KMS-11 (cell line): ENCODE data around the gene VDR.

Experiments
- H2AFZ ChIP-seq: fragments of 200-600 bp; sonication (generic); 2 replicates; pipeline ENCODE4 v1.6.1; 2016; ENCODE audit warnings: antibody characterized with exemption, mixed run types, low read depth
- H3K27ac ChIP-seq: fragments of 200-600 bp; sonication (generic); 2 replicates; pipeline ENCODE4 v1.6.1; 2016; ENCODE audit warnings: mild to moderate bottlenecking, mixed run types
- H3K27me3 ChIP-seq: fragments of 200-600 bp; sonication (generic); 2 replicates; pipeline ENCODE4 v1.6.1; 2017; ENCODE audit warnings: mild to moderate bottlenecking, low read depth, mixed run types, moderate library complexity; ENCODE audit not compliant: insufficient read depth
- H3K36me3 ChIP-seq: fragments of 200-600 bp; sonication (generic); 2 replicates; pipeline ENCODE4 v1.6.1; 2017; ENCODE audit warnings: mild to moderate bottlenecking, mixed run types; ENCODE audit not compliant: insufficient read depth
- H3K4me1 ChIP-seq: fragments of 200-600 bp; sonication (generic); 2 replicates; pipeline ENCODE4 v1.6.1; 2016; ENCODE audit warnings: mild to moderate bottlenecking, low read depth, mixed run types; ENCODE audit not compliant: poor library complexity, severe bottlenecking
- H3K4me2 ChIP-seq: fragments of 200-600 bp; sonication (generic); 2 replicates; pipeline ENCODE4 v1.7.0; 2016; ENCODE audit warnings: mild to moderate bottlenecking, mixed run types
- H3K4me3 ChIP-seq: fragments of 200-600 bp; sonication (generic); IDR thresholded peaks from 2 replicates; pipeline ENCODE4 v1.6.1; 2017; ENCODE audit warnings: low read depth, low read length, mixed read lengths; ENCODE audit not compliant: insufficient read depth
- H3K79me2 ChIP-seq: fragments of 200-600 bp; sonication (generic); 2 replicates; pipeline ENCODE4 v1.6.1; 2016; ENCODE audit warnings: low read depth, mixed run types; ENCODE audit not compliant: insufficient read depth
- H3K9ac ChIP-seq: fragments of 200-600 bp; sonication (generic); 2 replicates; pipeline ENCODE4 v1.6.1; 2016; ENCODE audit warnings: mild to moderate bottlenecking, mixed run types
- H4K20me1 ChIP-seq: fragments of 200-600 bp; sonication (generic); 2 replicates; pipeline ENCODE4 v1.6.1; 2016; ENCODE audit warnings: mild to moderate bottlenecking, mixed run types; ENCODE audit not compliant: insufficient read depth
- TF ChIP-seq, protein P1 (sequence below): fragments of 200-600 bp; sonication (generic); conservative IDR thresholded peaks from 2 replicates; pipeline ENCODE4 v1.6.1; 2017; ENCODE audit warnings: low read depth, mild to moderate bottlenecking, antibody characterized with exemption, low read length, moderate library complexity, mixed read lengths

The VDR gene

DNA sequence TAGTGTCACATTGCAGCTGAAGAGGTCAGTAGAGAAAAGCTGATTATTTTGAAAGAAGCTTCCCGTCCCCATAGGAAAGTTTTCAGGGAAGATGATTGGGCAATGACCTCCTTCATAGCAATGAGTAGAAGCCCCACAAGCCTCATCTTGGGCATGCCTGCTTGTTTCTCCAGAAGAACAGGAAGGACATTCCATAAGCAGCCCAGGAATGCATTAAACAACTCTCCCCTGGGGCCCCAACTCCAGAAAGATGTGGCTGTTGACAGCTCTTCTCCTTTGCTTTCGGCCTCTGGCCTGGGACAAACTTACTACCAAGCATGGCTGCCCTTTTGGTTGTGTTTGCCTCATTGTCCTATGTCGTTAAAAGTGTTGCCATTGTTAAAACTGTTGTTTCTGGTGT lies 5.7 kb upstream of the VDR start:
- Histone ChIP-seq H3K36me3 (no peaks in the 10 kb centered on the region), H3K27me3 (no peaks in the 10 kb centered on the region; the same call in 1 of the 2 replicates), H3K4me1 (no peaks in the 10 kb centered on the region), H4K20me1 (no peaks in the 10 kb centered on the region), H2AFZ (no peak overlapping the region), H3K27ac (no peak overlapping the region), H3K4me3 (no peak overlapping the region), H3K79me2 (no peaks in the 10 kb centered on the region), H3K4me2 (no peak overlapping the region), H3K9ac (no peak overlapping the region)
- TF ChIP-seq, protein P1, sequence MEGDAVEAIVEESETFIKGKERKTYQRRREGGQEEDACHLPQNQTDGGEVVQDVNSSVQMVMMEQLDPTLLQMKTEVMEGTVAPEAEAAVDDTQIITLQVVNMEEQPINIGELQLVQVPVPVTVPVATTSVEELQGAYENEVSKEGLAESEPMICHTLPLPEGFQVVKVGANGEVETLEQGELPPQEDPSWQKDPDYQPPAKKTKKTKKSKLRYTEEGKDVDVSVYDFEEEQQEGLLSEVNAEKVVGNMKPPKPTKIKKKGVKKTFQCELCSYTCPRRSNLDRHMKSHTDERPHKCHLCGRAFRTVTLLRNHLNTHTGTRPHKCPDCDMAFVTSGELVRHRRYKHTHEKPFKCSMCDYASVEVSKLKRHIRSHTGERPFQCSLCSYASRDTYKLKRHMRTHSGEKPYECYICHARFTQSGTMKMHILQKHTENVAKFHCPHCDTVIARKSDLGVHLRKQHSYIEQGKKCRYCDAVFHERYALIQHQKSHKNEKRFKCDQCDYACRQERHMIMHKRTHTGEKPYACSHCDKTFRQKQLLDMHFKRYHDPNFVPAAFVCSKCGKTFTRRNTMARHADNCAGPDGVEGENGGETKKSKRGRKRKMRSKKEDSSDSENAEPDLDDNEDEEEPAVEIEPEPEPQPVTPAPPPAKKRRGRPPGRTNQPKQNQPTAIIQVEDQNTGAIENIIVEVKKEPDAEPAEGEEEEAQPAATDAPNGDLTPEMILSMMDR, result no peak

DNA sequence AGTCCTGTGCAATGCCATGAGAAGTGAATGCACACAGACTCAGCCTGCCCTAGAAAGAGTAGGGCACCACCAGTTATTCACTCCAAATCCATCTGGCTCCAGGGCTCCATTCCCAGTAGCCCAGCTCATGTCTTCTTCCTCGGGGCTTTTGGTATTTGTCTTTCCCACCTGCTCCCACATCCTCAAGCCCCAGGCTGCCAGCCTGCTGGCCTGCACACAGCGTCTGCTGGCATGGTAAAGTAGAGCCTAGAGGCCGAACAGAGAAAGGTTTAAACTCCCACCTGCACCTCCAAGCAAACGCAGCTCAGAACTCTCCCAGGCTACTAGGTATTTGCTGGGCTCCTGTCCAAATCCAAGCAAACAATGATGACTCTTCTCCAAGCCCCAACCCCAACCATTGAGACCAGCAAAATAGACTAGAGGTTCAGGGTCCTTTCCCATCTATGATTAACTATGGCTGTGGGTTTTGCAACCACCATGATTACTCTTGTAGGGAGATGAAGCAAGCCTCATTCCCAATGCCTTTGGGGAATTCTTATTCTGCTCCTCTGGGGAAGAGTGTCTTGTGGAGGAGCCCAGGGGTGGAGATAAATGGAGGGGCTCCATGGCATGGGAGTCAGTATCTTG lies 5.2 kb upstream of the VDR start:
- Histone ChIP-seq H3K4me2 (no peak overlapping the region), H3K27me3 (no peaks in the 10 kb centered on the region; the same call in 1 of the 2 replicates), H3K4me3 (no peak overlapping the region), H4K20me1 (no peaks in the 10 kb centered on the region), H2AFZ (no peak overlapping the region), H3K27ac (no peak overlapping the region), H3K9ac (no peak overlapping the region), H3K36me3 (no peaks in the 10 kb centered on the region), H3K79me2 (no peaks in the 10 kb centered on the region), H3K4me1 (no peaks in the 10 kb centered on the region)
- TF ChIP-seq, protein P1, result no peak

DNA sequence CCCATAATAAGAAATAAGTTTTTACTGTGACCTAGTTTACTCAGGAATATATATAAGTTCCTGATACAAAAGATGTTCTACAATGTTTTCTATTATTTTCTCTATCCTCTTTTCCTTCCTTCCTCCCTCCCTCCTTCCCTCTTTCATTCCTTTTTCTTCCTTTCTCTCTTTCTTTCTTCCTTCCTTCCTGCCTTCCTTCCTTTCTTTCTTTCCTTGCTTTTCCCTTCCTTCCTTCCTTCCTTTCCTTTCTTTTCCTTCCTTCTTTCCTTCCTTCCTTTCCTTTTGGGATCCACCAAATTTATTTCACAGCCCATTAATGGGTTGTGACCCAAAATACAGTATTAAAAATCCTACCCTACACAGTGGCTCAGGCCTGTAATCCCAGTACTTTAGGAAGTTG lies 3.9 kb upstream of the VDR start:
- H3K4me2 ChIP-seq, result no peak overlapping the region
- H3K4me3 ChIP-seq, result no peak overlapping the region
- TF ChIP-seq, protein P1, result no peak
- no peaks in the 10 kb centered on the region; the same call in 1 of the 2 replicates for H3K79me2 ChIP-seq
- H3K36me3 ChIP-seq, result no peaks in the 10 kb centered on the region
- H2AFZ ChIP-seq, result no peak overlapping the region
- no peak overlapping the region for H3K9ac ChIP-seq
- no peaks in the 10 kb centered on the region; the same call in 1 of the 2 replicates for H3K27me3 ChIP-seq
- H3K27ac ChIP-seq, result no peak overlapping the region
- H4K20me1 ChIP-seq, result no peaks in the 10 kb centered on the region
- peaks cover 5% of the 10 kb centered on the region for H3K4me1 ChIP-seq

DNA sequence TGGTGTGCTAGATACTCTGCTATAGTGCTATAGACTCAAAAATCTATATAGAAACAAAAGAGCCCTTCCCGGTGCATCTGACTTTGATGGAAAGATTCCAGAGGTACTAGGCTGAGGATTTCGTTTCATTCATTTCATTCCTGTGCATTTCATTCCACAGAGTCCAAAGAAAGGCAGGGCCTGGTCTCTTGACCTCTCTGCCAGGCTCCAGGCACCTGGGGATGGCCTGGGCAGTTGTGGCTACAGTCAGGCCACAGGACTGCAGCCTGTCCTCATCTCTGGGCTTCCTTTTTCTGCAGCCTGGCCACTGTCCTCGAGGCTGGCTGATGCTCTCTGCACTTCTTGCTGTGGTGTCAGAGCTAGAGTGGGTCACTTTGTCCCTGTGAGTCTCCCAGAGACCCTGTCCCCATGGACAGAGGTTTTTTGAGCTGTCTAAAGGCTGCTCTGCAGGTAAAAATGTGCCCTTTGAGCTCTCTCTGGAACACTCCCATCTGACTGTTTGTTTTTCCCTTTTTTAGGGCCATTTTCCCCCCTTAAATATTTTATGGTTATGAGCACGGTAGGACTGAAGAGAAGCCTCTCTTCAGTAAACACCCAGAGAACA lies 3.2 kb upstream of the VDR start:
- Histone ChIP-seq H3K27me3 (no peaks in the 10 kb centered on the region; the same call in 1 of the 2 replicates), H3K36me3 (no peaks in the 10 kb centered on the region), H3K4me1 (peaks cover 12% of the 10 kb centered on the region), H3K9ac (no peak overlapping the region), H2AFZ (no peak overlapping the region), H3K4me2 (no peak overlapping the region), H4K20me1 (no peaks in the 10 kb centered on the region), H3K27ac (no peak overlapping the region), H3K4me3 (no peak overlapping the region), H3K79me2 (no peaks in the 10 kb centered on the region; the same call in 1 of the 2 replicates)
- TF ChIP-seq, protein P1, result no peak
